Keratinocyte (primary cell): ENCODE data around the gene CIB4.

Source experiments
- CTCF ChIP-seq, 3 experiments: IDR thresholded peaks in 1 of 3; conservative IDR thresholded peaks in 1 of 3; optimal IDR thresholded peaks in 1 of 3; 2 replicates in 2 of 3; 3 replicates in 1 of 3; pipeline versions ENCODE3 to v1.5.1; 2011; ENCODE audit warnings: low read length in 3 of 3, mild to moderate bottlenecking in 3 of 3, moderate library complexity in 2 of 3, control low read depth in 1 of 3, inconsistent platforms in 1 of 3; ENCODE audit not compliant: insufficient read depth in 2 of 3; ENCODE audit errors: extremely low read depth in 1 of 3
- EZH2 ChIP-seq: IDR thresholded peaks from one replicate; pipeline ENCODE4 v1.6.1; 2012; ENCODE audit warnings: inconsistent platforms, mild to moderate bottlenecking, low read length, moderate library complexity

- TF ChIP-seq CTCF (optimal IDR thresholded peaks at IDR 0.05 in 1 of 3, IDR thresholded peaks at IDR 0.05 in 1 of 3, conservative IDR thresholded peaks at IDR 0.05 in 1 of 3; ENCODE audit: extremely low read depth in 1 of 3, insufficient read depth in 2 of 3, low read length in 3 of 3), result no peak
- no peak for TF ChIP-seq EZH2
These were observed 81.6 kb downstream of the CIB4 start for GRCh38 chr2:26559556-26559955.
